NK-92 (cell line): Measurements from ENCODE around the gene MYO9B.

Experiments used
- DNase-seq: peaks from one replicate; lab custom pipeline; 2025; ENCODE audit not compliant: unreplicated experiment; lab: John Stamatoyannopoulos, UW

The MYO9B gene

DNA sequence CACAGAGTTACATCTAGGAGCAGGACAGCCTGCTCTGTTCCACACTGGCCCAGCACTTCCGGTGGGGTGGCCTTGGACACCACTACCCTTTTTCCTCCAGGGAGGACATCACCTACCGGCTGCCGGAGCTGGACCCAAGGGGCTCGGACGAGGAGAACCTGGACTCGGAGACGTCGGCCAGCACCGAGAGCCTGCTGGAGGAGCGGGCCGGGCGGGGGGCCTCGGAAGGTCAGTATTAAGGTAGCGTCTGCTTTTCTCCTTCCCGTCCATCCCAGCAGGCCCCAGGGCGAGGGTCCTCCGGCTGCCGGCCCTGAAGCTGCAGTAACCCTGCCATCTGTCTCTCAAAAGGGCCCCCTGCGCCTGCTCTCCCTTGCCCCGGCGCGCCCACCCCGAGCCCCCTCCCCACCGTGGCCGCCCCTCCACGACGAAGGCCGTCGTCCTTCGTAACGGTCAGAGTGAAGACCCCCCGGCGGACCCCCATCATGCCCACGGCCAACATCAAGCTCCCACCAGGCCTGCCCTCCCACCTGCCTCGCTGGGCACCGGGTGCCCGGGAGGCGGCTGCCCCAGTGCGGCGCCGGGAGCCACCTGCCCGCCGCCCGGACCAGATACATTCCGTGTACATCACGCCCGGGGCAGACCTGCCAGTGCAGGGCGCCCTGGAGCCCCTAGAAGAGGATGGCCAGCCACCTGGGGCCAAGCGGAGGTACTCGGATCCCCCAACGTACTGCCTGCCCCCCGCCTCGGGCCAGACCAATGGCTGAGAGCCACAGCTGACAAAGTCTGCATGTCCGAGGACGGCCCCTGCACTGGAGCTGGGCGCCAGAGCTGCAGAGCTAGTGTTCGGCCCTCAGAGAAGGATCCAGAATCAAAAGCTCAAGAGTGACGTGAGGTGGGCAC is 136.2 kb downstream of the MYO9B start:
- DNase-seq = no peak

DNA sequence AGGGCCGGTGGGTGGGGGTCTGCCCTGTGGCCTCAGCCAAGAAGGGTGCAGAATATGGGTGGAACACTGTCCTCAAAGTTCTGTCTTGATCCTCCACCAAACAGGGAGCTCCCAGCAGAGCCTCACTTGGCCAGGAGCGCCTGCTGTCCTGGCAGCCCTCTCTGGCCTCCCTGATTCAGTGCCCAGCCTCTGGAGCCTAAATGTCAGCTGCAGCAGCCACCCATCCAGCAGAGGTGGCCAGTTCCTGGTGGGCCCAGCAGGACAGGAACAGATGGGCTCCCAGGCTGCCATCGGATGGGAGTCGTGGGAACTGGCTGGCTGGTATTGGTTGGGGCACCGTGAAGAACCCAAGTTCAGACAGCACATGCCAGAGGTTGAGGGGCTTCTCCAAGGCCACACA is 137.8 kb downstream of the MYO9B start:
- DNase-seq = no peak

GRCh38 chr19:17214508-17215126 is 139.0 kb downstream of the MYO9B start:
- no peak for DNase-seq

DNA sequence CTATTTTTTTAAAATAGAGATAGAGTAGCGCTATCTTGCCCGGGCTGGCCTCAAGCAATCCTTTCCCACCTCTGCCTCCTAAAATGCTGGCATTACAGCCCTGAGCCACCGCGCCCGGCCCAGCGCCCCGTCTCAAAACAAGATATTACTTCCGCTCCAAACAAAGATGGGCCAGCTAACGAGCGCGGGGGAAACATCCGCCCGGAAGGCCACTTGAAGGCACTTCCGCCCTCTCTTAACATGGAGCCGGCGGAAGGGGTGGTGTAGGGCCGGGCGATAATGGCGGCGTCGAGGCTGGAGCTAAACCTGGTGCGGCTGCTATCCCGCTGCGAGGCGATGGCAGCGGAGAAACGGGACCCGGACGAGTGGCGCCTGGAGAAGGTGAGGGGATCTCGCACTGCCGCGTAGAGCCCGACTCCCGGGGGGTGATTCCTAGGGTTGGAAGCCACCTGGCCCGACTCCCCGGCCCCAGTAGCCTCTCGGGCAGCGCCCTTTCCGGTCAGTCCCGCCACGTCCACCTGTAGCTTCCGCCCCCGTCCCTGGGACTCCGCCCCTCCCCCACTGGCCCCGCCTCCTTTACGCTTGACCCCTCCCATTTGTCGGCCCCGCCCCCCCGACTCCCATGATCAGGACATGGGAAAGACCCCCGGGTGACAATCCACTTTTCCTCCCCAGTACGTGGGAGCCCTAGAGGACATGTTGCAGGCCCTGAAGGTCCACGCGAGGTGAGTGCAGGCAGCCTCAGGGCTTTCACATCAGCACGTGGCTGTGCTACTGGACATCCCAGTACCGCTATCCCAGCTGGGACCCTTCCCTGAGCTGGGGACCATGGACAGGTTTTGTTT is 139.8 kb downstream of the MYO9B start, which contains the start of gene USE1:
TSS of gene USE1 (plus strand) at position 231 of the 845 bp plus-strand sequence. CDS start at position 280, 49 bp downstream.
- peak; percentile 22 for DNase-seq

GRCh38 chr19:17216058-17216670 is 140.6 kb downstream of the MYO9B start:
- no peak for DNase-seq

DNA sequence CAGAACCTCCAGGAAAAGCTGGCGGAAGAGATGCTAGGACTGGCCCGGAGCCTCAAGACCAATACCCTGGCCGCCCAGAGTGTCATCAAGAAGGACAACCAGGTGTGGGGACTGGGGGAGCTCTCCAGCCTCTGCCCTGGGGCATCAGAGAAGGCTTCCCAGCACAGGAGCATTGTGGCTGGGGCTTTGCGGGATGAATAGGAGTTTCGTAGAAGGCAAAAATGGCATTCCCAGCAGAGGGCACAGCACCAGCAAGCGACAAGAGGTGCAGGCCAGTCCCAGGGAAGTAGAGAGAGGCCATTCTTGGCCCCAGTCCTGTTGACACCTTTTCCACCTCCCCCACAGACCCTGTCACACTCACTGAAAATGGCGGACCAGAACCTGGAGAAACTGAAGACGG is 143.7 kb downstream of the MYO9B start:
- DNase-seq = no peak

GRCh38 chr19:17220207-17220758 is 144.7 kb downstream of the MYO9B start:
- DNase-seq = no peak

DNA sequence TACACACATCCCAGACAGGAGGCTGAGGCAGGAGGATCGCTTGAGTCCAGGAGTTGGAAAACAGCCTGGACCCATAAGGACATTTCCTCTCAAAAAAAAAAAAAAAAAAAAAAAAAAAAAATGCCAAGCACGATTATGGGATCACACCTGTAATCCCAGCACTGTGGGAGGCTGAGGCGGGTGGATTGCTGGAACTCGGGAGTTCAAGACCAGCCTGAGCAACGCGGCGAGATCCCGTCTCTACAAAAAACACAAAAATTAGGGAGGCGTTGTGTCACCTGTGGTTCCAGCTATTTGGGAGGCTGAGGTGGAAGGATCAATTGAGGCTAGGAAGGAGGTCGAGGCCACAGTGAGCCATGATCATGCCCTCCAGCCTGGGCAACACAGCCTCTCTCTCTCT is 149.5 kb downstream of the MYO9B start:
- no peak for DNase-seq

GRCh38 chr19:17226002-17226933 is 150.7 kb downstream of the MYO9B start, which contains the start of gene OCEL1:
OCEL1 (plus strand) TSS chr19:17226226; CDS start chr19:17226248, 22 bp downstream.
- DNase-seq = peak; percentile 75

DNA sequence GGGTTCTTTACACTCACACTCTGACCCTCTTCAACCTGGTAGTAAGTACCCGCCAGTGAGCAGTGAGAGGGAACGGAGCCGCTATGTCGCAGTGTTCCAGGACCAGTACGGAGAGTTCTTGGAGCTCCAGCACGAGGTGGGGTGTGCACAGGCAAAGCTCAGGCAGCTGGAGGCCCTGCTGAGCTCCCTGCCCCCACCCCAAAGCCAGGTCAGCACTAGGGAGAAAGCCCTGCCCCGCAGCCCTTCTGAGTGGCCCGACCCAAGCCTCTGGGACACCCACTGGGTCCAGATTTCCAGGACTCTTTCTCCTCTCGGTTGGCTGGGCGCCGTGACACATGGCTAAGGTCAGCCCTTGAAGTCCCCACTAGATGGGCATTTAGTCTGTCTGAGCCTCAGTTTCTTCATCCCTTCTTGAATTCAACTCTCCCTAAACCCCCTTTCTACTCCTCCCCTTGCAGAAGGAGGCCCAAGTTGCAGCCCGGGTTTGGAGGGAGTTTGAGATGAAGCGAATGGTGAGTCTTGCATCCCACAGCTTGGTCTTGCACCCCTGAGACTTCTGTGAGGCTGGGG is 152.3 kb downstream of the MYO9B start:
- no peak for DNase-seq

DNA sequence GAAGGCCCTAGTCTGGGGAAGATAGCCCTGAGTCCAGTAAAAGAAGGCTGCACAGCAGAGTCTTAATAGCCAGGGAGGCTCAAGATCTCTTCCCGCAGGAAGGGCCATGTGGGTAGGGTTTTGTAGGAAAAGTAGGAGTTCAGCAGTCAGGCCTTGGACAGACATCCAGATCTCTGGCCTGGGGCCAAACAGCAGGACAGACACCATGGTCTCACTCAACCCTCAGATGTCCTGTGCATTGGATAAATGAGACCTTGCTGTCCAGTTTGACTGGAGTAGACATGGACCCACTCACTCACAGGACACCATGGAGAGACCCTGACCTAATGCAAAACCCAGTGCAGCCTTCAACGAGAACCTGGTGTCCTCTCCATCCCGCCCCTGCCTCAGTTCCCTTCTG is 154.3 kb downstream of the MYO9B start:
- no peak for DNase-seq

GRCh38 chr19:17232258-17232657 is 156.7 kb downstream of the MYO9B start:
- no peak for DNase-seq

DNA sequence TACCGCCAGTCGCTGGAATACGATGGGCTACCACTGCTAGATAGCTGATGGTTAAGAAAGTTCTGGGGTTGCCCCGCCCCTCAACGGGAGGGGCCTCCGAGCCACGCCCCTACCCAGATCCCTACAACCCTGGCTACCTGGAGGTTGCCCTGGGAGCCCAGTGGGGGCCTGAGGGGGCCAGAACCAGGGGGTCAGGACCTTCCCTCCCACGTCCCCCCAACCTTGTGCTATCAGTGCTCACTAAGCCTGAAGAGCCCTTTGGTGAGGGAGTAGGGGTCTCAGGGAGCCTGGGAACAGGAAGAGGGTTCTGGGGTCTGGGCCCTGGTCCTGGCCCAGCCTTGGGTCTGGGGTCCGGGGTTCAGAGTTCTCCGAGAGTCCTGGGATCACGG is 159.3 kb downstream of the MYO9B start:
- no peak for DNase-seq

DNA sequence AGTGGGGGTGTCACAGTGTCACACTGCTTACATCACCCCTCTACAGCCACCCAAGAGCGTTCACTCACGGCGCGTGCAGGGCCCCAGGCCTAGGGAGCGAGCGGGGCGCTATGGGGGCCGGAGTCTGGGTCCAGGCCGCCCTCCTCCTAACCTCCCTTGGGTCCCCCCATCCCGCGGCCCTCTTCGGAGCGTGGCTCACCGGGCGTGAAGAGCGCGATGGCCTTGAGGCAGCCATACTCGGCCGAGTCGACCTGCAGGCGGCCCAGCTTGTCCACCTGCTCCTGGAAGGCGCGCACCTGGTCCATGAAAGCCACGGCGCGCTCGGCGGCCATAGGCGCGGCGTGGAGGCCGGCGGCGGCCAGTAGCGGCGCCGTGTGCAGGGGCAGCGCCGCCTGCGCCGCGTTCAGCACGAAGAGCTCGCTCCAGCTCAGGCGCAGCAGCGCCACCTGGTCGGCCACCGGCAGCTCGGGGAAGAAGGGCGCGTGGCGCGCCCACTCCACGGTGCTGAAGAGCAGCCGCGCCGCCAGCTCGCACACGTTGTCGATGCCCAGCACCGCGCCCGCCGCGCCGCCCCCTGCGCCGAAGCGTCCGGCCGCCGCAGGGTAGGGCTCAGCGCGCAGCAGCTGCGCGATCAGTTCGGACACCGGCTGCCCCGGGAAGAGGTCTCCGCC is 159.9 kb downstream of the MYO9B start:
- DNase-seq = no peak

DNA sequence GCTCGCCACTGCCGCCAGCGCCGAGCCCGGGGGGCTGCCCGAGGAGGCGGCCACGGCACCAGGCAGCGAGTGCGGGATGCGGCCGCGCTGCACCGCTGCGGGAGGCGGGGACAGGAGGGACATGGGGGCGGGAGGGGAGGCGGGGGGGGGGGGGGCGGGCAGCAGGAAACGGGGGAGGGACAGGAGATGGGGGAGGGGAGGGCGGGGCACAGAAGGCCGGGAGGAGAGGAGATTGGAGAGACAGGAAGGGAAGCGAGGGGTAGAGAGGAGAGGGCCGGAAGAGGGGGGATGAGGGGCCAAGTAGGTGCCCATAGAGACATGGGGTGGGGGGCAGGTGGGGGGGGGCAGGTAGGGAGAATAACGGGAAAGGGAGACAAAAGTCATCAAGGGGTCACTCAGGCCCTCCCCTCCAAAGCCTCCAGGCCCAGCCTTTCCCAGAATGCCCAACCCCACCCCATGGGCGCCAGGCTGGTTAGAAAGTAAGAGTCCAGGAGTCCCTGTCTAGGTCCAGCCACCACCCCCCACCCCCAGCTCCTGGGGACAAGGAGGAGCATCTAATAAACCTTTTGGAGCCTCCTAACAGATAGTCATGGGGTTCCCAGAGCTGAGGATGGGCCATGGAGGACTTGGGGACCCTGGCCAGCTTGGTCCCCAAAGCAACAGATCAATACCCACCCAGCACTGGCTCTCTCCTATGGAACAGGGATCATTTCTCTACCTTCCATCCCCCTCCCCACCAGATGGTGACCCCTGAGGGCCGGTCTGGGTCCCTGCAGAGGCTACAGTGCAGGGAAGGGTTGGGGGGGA is 160.6 kb downstream of the MYO9B start:
- DNase-seq = no peak

DNA sequence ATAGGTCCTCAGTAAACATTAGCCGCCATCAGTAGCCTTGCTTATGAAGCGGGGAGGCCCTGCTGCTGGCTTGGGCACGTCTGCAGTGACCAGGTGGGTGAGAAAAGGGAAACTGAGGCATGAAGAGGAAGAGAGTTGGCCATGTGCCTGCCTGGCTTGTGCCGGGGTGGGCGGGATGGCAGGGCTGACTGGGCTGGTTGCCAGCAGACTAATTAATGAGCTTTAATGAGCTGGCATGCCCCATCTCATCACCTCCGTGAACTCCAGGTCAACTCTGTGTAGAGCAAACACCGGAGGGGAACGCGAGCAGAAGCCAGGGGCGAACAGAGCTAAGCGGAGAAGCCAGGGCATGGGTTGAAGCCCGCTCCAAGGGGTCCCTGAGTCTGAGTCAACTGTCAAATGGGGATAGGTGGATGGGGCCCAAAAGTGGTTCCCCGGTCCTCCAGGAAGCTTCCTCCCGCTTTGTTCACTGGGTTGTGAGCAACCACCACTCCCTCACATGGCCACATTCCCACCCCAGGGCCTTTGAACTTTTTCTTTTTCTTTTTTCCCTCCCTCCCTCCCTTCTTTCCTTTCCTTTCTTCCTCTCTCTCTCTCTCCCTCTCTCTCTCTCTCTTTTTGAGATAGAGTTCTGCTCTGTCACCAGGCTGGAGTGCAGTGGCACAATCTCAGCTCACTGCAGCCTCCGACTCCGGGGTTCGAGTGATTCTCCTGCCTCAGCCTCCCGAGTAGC is 161.4 kb downstream of the MYO9B start:
- DNase-seq = no peak
